Neural progenitor cell (in vitro differentiated cells): Measurements from ENCODE around the gene TF.

Experiments used
- EZH2 ChIP-seq: fragments of 200-600 bp; sonication (generic); IDR thresholded peaks from 2 replicates; pipeline ENCODE4 v1.6.1; 2017; ENCODE audit warnings: antibody characterized with exemption, mild to moderate bottlenecking, moderate library complexity
- TF ChIP-seq, protein P1 (sequence below): fragments of 200-600 bp; sonication (generic); IDR thresholded peaks from 2 replicates; pipeline ENCODE4 v1.5.1; 2017; ENCODE audit warnings: antibody characterized with exemption, mild to moderate bottlenecking

- TF ChIP-seq, protein P1, sequence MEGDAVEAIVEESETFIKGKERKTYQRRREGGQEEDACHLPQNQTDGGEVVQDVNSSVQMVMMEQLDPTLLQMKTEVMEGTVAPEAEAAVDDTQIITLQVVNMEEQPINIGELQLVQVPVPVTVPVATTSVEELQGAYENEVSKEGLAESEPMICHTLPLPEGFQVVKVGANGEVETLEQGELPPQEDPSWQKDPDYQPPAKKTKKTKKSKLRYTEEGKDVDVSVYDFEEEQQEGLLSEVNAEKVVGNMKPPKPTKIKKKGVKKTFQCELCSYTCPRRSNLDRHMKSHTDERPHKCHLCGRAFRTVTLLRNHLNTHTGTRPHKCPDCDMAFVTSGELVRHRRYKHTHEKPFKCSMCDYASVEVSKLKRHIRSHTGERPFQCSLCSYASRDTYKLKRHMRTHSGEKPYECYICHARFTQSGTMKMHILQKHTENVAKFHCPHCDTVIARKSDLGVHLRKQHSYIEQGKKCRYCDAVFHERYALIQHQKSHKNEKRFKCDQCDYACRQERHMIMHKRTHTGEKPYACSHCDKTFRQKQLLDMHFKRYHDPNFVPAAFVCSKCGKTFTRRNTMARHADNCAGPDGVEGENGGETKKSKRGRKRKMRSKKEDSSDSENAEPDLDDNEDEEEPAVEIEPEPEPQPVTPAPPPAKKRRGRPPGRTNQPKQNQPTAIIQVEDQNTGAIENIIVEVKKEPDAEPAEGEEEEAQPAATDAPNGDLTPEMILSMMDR = no peak
- TF ChIP-seq EZH2 = no peak
Measured at GRCh38 chr3:133834621-133835417, 88.6 kb downstream of the TF start.
